Panc1 (cell line): ENCODE data around the gene SMAD9.

Experiments used
- CTCF ChIP-seq: fragments of 450-650 bp; IDR thresholded peaks from 2 replicates; pipeline ENCODE4 v1.5.1; 2017; ENCODE audit warnings: mild to moderate bottlenecking
- POLR2AphosphoS5 ChIP-seq: IDR thresholded peaks from 2 replicates; pipeline ENCODE4 v1.6.1; 2012; ENCODE audit warnings: mild to moderate bottlenecking, low read depth, low read length, moderate library complexity
- SIN3A ChIP-seq: IDR thresholded peaks from 2 replicates; pipeline ENCODE4 v1.6.1; 2012; ENCODE audit warnings: low read depth, mild to moderate bottlenecking, low read length, moderate library complexity, borderline replicate concordance; ENCODE audit not compliant: insufficient read depth
- TCF7L2 ChIP-seq: IDR thresholded peaks from 2 replicates; pipeline ENCODE4 v1.6.1; 2011; ENCODE audit warnings: mild to moderate bottlenecking, low read depth, low read length, inconsistent platforms

- TF ChIP-seq CTCF (no peak), POLR2AphosphoS5 (no peak), SIN3A (no peak), TCF7L2 (no peak)
Measured at GRCh38 chr13:36840718-36841250, 79.3 kb downstream of the SMAD9 start.
